GM23338 (cell line): ENCODE results near the gene ZDHHC13. TPM values are rescaled to one million over a fixed set of nuclear protein-coding genes. Genes with fewer than 3 reads are reported as not detected.

Source experiments
- ATAC-seq: fragments of 200-7000 bp; cut with Tn5 transposase; 3 replicates; pipeline ENCODE4 v1.9.1; 2020
- DNase-seq: peaks from one replicate; pipeline ENCODE4 v3.0.0-alpha.2; 2015; ENCODE audit warnings: low spot score
- H2AFZ ChIP-seq: fragments of 200-600 bp; sonication (generic); 2 replicates; pipeline ENCODE4 v1.8.0; 2016; ENCODE audit warnings: antibody characterized with exemption, mild to moderate bottlenecking, moderate library complexity
- H3F3A ChIP-seq: fragments of 200-600 bp; sonication (generic); replicated peaks from 2 replicates; pipeline ENCODE4 v1.8.0; 2017; ENCODE audit warnings: antibody characterized with exemption, mixed run types, low read depth
- H3K27ac ChIP-seq: fragments of 200-600 bp; sonication (generic); 2 replicates; pipeline ENCODE4 v1.6.1; 2016; ENCODE audit warnings: low read depth
- H3K27me3 ChIP-seq: fragments of 200-600 bp; sonication (generic); 2 replicates; pipeline ENCODE4 v1.8.0; 2016; ENCODE audit warnings: mild to moderate bottlenecking, mixed run types, moderate library complexity; ENCODE audit not compliant: insufficient read depth
- H3K36me3 ChIP-seq: fragments of 200-600 bp; sonication (generic); 2 replicates; pipeline ENCODE4 v1.8.0; 2016; ENCODE audit warnings: mild to moderate bottlenecking; ENCODE audit not compliant: insufficient read depth
- H3K4me1 ChIP-seq: fragments of 200-600 bp; sonication (generic); 2 replicates; pipeline ENCODE4 v1.8.0; 2016; ENCODE audit warnings: mild to moderate bottlenecking, moderate library complexity; ENCODE audit not compliant: insufficient read depth
- H3K4me2 ChIP-seq: fragments of 200-600 bp; sonication (generic); 2 replicates; pipeline ENCODE4 v1.7.1; 2017; ENCODE audit warnings: mixed run types
- H3K4me3 ChIP-seq: fragments of 200-600 bp; sonication (generic); 2 replicates; pipeline ENCODE4 v1.6.1; 2016; ENCODE audit warnings: mixed run types
- H3K79me2 ChIP-seq: fragments of 200-600 bp; sonication (generic); replicated peaks from 2 replicates; pipeline ENCODE4 v1.8.0; 2017; ENCODE audit warnings: mild to moderate bottlenecking; ENCODE audit not compliant: insufficient read depth
- H3K9me2 ChIP-seq: fragments of 200-600 bp; sonication (generic); 2 replicates; pipeline ENCODE4 v1.8.0; 2017; ENCODE audit not compliant: insufficient read depth
- H4K20me1 ChIP-seq: fragments of 200-600 bp; sonication (generic); replicated peaks from 2 replicates; pipeline ENCODE4 v1.8.0; 2017; ENCODE audit warnings: mild to moderate bottlenecking; ENCODE audit not compliant: insufficient read depth
- H3K27ac Mint-ChIP-seq: 2 replicates; pipeline ENCODE4 v1.8.0; 2020; ENCODE audit warnings: inconsistent platforms, mild to moderate bottlenecking, moderate library complexity, mixed read lengths
- H3K27me3 Mint-ChIP-seq: 3 replicates; pipeline ENCODE4 v1.8.0; 2022; ENCODE audit warnings: low read depth, mild to moderate bottlenecking, moderate library complexity, mixed read lengths, inconsistent platforms; ENCODE audit not compliant: insufficient read depth, poor library complexity
- H3K36me3 Mint-ChIP-seq: 3 replicates; pipeline ENCODE4 v1.8.0; 2021; ENCODE audit warnings: low read depth, mild to moderate bottlenecking, inconsistent platforms, moderate library complexity, mixed read lengths
- H3K4me1 Mint-ChIP-seq: 3 replicates; pipeline ENCODE4 v1.8.0; 2020; ENCODE audit warnings: mild to moderate bottlenecking, inconsistent platforms, mixed read lengths
- H3K4me3 Mint-ChIP-seq: 3 replicates; pipeline ENCODE4 v1.8.0; 2021; ENCODE audit warnings: moderate library complexity, mild to moderate bottlenecking, inconsistent platforms, mixed read lengths
- H3K9me3 Mint-ChIP-seq: 3 replicates; pipeline ENCODE4 v1.8.0; 2020; ENCODE audit warnings: moderate library complexity, mild to moderate bottlenecking, inconsistent platforms, mixed read lengths
- CREB1 ChIP-seq: fragments of 250-450 bp; sonication (Bioruptor Pico); IDR thresholded peaks from 2 replicates; pipeline ENCODE4 v1.5.0; 2020; ENCODE audit warnings: low read depth, mild to moderate bottlenecking, moderate library complexity
- CTCF ChIP-seq, 2 experiments: fragments of 200-600 bp in 1 of 2; sonication (generic) in 1 of 2; conservative IDR thresholded peaks; 2 replicates each; pipeline versions ENCODE4 v1.5.1 to v1.6.1; 2016 to 2017; ENCODE audit warnings: antibody characterized with exemption in 2 of 2, low read depth in 2 of 2, mild to moderate bottlenecking in 2 of 2, moderate library complexity in 1 of 2
- EZH2phosphoT487 ChIP-seq: fragments of 200-600 bp; sonication (generic); IDR thresholded peaks from one replicate; pipeline ENCODE4 v1.8.1; 2018; ENCODE audit warnings: antibody characterized with exemption; ENCODE audit not compliant: unreplicated experiment
- JUNB ChIP-seq: IDR thresholded peaks from one replicate; pipeline ENCODE4 v1.6.1; 2016; ENCODE audit warnings: antibody characterized with exemption; ENCODE audit not compliant: unreplicated experiment
- NANOG ChIP-seq: IDR thresholded peaks from 2 replicates; pipeline ENCODE4 v1.6.1; 2016; ENCODE audit warnings: antibody characterized with exemption, borderline replicate concordance
- POLR2AphosphoS5 ChIP-seq: IDR thresholded peaks from 2 replicates; pipeline ENCODE4 v1.6.1; 2016; ENCODE audit warnings: antibody characterized with exemption, low read depth
- REST ChIP-seq: IDR thresholded peaks from one replicate; pipeline ENCODE4 v1.6.1; 2018; ENCODE audit warnings: antibody characterized with exemption; ENCODE audit not compliant: unreplicated experiment
- ZNF114 ChIP-seq: fragments of 250-450 bp; sonication (Bioruptor Pico); IDR thresholded peaks from 2 replicates; pipeline ENCODE4 v1.5.0; 2020; ENCODE audit warnings: mild to moderate bottlenecking, moderate library complexity
- polyA plus RNA-seq: library from polyadenylated mRNA; unstranded; fragments of >200 nt; fragmentation: Nextera tagmentation; extraction: Ambion mirVana; gene quantifications from 2 replicates; pipeline ENCODE4 v1.2.1, GENCODE V29; 2016
- total RNA-seq: library from RNA; depleted of rRNA; stranded (reverse); fragments of >200 nt; shearing (Covaris generic); gene quantifications from 2 replicates; pipeline ENCODE4 v1.2.3, GENCODE V29; 2014
- TF ChIP-seq, protein P1 (sequence below): IDR thresholded peaks from 2 replicates; pipeline ENCODE4 v1.6.1; 2016; ENCODE audit warnings: antibody characterized with exemption

The ZDHHC13 gene
- total and polyA plus RNA-seq, 2 experiments from 2014 or later: 21.0 to 27.7 TPM

DNA sequence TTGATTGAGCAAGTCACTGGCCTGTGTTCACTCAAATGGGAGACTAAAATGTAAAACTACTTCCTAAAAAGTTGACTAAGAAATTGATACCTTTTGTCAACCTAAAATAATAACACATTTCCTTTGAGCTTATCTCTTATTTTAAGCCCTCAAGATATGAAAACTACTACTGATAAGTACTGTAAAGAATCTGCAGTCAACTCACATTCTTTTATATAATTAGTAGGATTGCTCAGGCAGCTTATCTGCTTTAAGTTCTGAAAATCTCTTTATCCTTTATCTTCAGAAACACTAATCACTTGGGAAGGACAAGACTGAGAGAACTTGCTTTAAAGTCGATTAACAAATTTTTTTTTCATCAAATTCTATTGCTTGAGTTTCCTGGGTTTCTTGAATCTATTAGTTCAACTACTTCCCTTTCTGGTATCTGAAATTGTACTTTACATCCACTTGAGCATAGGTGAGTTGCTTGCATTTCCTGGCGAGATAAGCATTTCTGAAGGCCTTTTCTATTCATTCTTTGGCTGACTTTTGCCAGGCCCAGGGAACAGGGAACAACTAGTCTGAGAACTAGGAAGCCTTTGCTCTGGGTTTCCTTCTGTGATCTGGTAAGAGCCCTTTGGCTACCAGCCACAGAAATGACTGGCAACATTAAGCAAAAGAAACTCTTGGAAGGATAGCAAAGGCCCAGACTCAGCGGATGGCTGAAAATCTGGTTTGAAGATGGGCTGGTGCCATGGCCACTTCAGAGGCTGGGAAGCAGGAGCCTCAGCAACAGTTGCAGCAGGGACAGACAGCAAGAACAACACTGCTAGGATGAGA lies 104.1 kb downstream of the ZDHHC13 start (continued):
- TF ChIP-seq, protein P1, sequence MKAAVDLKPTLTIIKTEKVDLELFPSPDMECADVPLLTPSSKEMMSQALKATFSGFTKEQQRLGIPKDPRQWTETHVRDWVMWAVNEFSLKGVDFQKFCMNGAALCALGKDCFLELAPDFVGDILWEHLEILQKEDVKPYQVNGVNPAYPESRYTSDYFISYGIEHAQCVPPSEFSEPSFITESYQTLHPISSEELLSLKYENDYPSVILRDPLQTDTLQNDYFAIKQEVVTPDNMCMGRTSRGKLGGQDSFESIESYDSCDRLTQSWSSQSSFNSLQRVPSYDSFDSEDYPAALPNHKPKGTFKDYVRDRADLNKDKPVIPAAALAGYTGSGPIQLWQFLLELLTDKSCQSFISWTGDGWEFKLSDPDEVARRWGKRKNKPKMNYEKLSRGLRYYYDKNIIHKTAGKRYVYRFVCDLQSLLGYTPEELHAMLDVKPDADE: no peak
- no peak for TF ChIP-seq EZH2phosphoT487
- TF ChIP-seq NANOG: no peak
- TF ChIP-seq CREB1 (CRISPR knock-in tag): no peak
- no peak for TF ChIP-seq ZNF114 (CRISPR knock-in tag)
- TF ChIP-seq JUNB: no peak
- TF ChIP-seq CTCF (conservative IDR thresholded peaks at IDR 0.05; ENCODE audit: low read depth in 2 of 2): no peak

- Histone ChIP-seq H3K27me3 (no peaks in the 10 kb centered on the region), H3K27ac (no peak overlapping the region), H3K36me3 (peaks cover 16% of the 10 kb centered on the region; the same call in 1 of the 2 replicates), H3K4me3 (no peak overlapping the region), H3K79me2 (no peaks in the 10 kb centered on the region), H2AFZ (no peak overlapping the region), H3K4me1 (0 out of 2 replicates have a peak, but pooled peaks cover 3% of the 10 kb centered on the region), H3K4me2 (no peak overlapping the region), H3F3A (no peaks in the 10 kb centered on the region), H4K20me1 (no peaks in the 10 kb centered on the region), H3K9me2 (no peaks in the 10 kb centered on the region)
- Mint-ChIP-seq H3K27ac (no peak overlapping the region), H3K36me3 (peaks cover 43% of the 10 kb centered on the region), H3K27me3 (no peaks in the 10 kb centered on the region), H3K4me1 (peaks cover 6% of the 10 kb centered on the region; the same call in 2 of the 3 replicates), H3K9me3 (no peaks in the 10 kb centered on the region), H3K4me3 (no peak overlapping the region)
- ATAC-seq: no peak
- TF ChIP-seq REST (no peak), JUNB (no peak), POLR2AphosphoS5 (no peak), CREB1 (CRISPR knock-in tag) (no peak), ZNF114 (CRISPR knock-in tag) (no peak), EZH2phosphoT487 (no peak), NANOG (no peak)
- TF ChIP-seq, protein P1: no peak
- no peak for DNase-seq
These were observed 108.2 kb downstream of the ZDHHC13 start for GRCh38 chr11:19225123-19225522.
